Measurements from ENCODE around the gene PTPRK. TPM values are rescaled to one million over a fixed set of nuclear protein-coding genes. Genes with fewer than 3 reads are reported as not detected.

The PTPRK gene
- total RNA-seq, 1 experiment from 2014 or later: 89.3 TPM

DNA sequence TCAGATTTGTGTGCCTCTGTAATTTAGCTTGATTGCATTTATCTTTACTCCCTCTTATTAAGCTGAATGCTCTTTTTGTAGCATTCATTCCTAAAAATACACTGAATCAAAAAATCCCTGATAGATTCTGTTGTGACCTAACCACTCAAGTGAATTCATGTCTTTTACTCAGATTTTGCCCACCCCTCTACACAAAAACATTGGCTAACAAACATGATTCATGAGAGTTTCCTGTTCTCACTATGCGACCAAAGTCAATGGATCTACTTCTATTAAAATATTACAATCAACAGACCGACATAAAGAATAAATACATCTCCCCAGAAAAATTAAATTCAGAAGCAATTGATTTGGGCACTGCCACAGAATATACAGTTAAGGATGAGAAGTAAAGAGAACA is 520.0 kb downstream of the PTPRK start:
- H3K9me2 ChIP-seq (ENCODE audit: insufficient read depth): no peaks in the 10 kb centered on the region
- no peak for DNase-seq
- POLR2A ChIA-PET (ENCODE audit: unreplicated experiment): no interaction called here
- H3K27ac ChIP-seq: no peak overlapping the region
- no peaks in the 10 kb centered on the region for H3K4me1 ChIP-seq (replicated peaks; ENCODE audit: insufficient read depth)
- no TSS peak for BruUV-seq (replicated peaks)
- H3F3A ChIP-seq (ENCODE audit: insufficient read depth, low read depth): no peaks in the 10 kb centered on the region
- no peaks in the 10 kb centered on the region for H3K27me3 ChIP-seq (ENCODE audit: insufficient read depth, low read depth)
- H3K4me2 ChIP-seq: no peak overlapping the region
- H3K9me3 ChIP-seq (ENCODE audit: insufficient read depth, low read depth): no peaks in the 10 kb centered on the region
- H4K20me1 ChIP-seq (ENCODE audit: insufficient read depth): no peaks in the 10 kb centered on the region
- no peaks in the 10 kb centered on the region for H3K79me2 ChIP-seq (ENCODE audit: low read depth)
- no peak overlapping the region for H3K4me3 ChIP-seq
- H2AFZ ChIP-seq: no peak overlapping the region
- intact Hi-C loops (cut with micrococcal nuclease; ENCODE audit: unreplicated experiment): no loop called here
- no peaks in the 10 kb centered on the region for H3K36me3 ChIP-seq (ENCODE audit: low read depth)
- TF ChIP-seq, protein P1, sequence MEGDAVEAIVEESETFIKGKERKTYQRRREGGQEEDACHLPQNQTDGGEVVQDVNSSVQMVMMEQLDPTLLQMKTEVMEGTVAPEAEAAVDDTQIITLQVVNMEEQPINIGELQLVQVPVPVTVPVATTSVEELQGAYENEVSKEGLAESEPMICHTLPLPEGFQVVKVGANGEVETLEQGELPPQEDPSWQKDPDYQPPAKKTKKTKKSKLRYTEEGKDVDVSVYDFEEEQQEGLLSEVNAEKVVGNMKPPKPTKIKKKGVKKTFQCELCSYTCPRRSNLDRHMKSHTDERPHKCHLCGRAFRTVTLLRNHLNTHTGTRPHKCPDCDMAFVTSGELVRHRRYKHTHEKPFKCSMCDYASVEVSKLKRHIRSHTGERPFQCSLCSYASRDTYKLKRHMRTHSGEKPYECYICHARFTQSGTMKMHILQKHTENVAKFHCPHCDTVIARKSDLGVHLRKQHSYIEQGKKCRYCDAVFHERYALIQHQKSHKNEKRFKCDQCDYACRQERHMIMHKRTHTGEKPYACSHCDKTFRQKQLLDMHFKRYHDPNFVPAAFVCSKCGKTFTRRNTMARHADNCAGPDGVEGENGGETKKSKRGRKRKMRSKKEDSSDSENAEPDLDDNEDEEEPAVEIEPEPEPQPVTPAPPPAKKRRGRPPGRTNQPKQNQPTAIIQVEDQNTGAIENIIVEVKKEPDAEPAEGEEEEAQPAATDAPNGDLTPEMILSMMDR (conservative IDR thresholded peaks at IDR 0.05): no peak
- no peak for TF ChIP-seq EZH2 (IDR thresholded peaks at IDR 0.05; ENCODE audit: low read depth)
- CTCF ChIA-PET: no interaction called here

DNA sequence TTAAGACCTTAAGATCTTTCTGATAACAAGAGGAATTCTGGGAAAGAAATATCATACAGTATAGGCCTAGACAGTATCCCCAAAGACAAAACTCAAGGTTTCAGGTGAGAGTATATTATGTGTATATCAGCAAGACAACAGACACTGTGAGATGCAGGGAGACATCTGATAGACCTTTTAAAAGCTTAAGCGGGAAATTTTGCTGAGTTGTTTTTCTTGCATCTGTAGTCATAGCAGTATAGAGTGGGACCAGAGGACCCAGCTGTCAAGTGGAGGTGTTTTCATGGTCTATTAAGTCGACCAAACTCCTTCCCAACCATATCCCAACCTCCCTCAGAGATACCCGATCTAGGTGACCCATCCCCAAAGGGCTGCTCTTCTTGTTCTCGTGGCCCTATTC is 521.4 kb downstream of the PTPRK start:
- CTCF ChIA-PET: no interaction called here
- TF ChIP-seq, protein P1 (conservative IDR thresholded peaks at IDR 0.05): no peak
- no peak for TF ChIP-seq EZH2 (IDR thresholded peaks at IDR 0.05; ENCODE audit: low read depth)
- Histone ChIP-seq H3K4me3 (no peak overlapping the region), H4K20me1 (ENCODE audit: insufficient read depth) (no peaks in the 10 kb centered on the region), H3K27me3 (ENCODE audit: insufficient read depth, low read depth) (no peaks in the 10 kb centered on the region), H3K4me1 (replicated peaks; ENCODE audit: insufficient read depth) (no peaks in the 10 kb centered on the region), H2AFZ (no peak overlapping the region), H3F3A (ENCODE audit: insufficient read depth, low read depth) (no peaks in the 10 kb centered on the region), H3K4me2 (no peak overlapping the region), H3K9me3 (ENCODE audit: insufficient read depth, low read depth) (no peaks in the 10 kb centered on the region), H3K27ac (no peak overlapping the region), H3K9me2 (ENCODE audit: insufficient read depth) (no peaks in the 10 kb centered on the region), H3K36me3 (ENCODE audit: low read depth) (0 out of 2 replicates have a peak, but pooled peaks cover 6% of the 10 kb centered on the region), H3K79me2 (ENCODE audit: low read depth) (no peaks in the 10 kb centered on the region)
- POLR2A ChIA-PET (ENCODE audit: unreplicated experiment): no interaction called here
- BruUV-seq (replicated peaks): no TSS peak
- intact Hi-C loops (cut with micrococcal nuclease; ENCODE audit: unreplicated experiment): no loop called here
- no peak for DNase-seq

DNA sequence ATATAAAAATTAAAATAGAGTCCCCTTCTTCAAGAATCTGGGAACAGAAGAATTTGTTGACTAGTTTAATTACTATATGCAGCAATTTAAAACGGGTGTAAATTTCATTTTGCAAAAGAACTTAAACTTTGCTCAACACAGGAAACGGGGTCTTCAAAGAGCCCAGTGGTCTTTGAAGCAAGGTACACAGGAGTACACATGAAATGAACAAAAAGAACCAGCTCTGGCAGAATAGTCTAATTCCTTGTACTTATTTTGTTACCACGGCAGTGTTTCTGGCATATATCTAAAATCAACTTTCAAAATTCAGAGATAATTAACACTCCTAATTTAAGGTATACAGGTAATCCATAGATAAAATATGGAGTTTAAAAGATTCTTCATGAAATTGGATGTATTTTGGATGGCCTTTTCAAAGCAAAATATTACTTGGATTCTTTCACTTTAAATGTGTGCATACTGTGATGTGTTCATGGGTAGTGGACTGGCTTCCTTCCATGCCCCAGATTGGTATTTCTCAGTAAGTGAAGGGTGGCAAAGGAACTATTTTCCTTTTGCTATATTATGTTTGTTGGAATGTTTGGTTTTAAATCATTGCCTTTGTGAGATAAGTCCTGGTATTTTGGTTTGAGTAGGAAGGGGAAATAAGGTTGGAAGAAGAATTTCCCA is 522.8 kb downstream of the PTPRK start:
- Histone ChIP-seq H3F3A (ENCODE audit: insufficient read depth, low read depth) (no peaks in the 10 kb centered on the region), H3K27ac (no peak overlapping the region), H3K9me3 (ENCODE audit: insufficient read depth, low read depth) (no peaks in the 10 kb centered on the region), H3K27me3 (ENCODE audit: insufficient read depth, low read depth) (no peaks in the 10 kb centered on the region), H3K9me2 (ENCODE audit: insufficient read depth) (no peaks in the 10 kb centered on the region), H3K4me1 (replicated peaks; ENCODE audit: insufficient read depth) (no peaks in the 10 kb centered on the region), H3K4me3 (no peak overlapping the region), H2AFZ (no peak overlapping the region), H4K20me1 (ENCODE audit: insufficient read depth) (no peaks in the 10 kb centered on the region), H3K4me2 (no peak overlapping the region), H3K36me3 (ENCODE audit: low read depth) (0 out of 2 replicates have a peak, but pooled peaks cover 6% of the 10 kb centered on the region), H3K79me2 (ENCODE audit: low read depth) (no peaks in the 10 kb centered on the region)
- CTCF ChIA-PET: no interaction called here
- intact Hi-C loops (cut with micrococcal nuclease; ENCODE audit: unreplicated experiment): no loop called here
- no peak for TF ChIP-seq EZH2 (IDR thresholded peaks at IDR 0.05; ENCODE audit: low read depth)
- TF ChIP-seq, protein P1 (conservative IDR thresholded peaks at IDR 0.05): no peak
- no peak for DNase-seq
- POLR2A ChIA-PET (ENCODE audit: unreplicated experiment): no interaction called here
- no TSS peak for BruUV-seq (replicated peaks)
